Activated CD4-positive, alpha-beta memory T cell treated with anti-CD3 and anti-CD28 coated beads for 36 hours (primary cell): ENCODE data around the gene CSNK2A2. TPM values are rescaled to one million over a fixed set of nuclear protein-coding genes. Genes with fewer than 3 reads are reported as not detected.

Source experiments
- CTCF ChIA-PET: fragments of 350-600 bp; sonication (Branson Sonifier 250); formaldehyde crosslinking; loops from one replicate; lab custom pipeline; 2021; ENCODE audit warnings: antibody characterized with exemption, inconsistent platforms; lab: Charles Lee
- POLR2A ChIA-PET: fragments of 350-600 bp; sonication (Branson Sonifier 250); formaldehyde crosslinking; loops from one replicate; lab custom pipeline; 2021; ENCODE audit warnings: antibody characterized with exemption; lab: Charles Lee
- DNase-seq: peaks from one replicate; pipeline ENCODE4 v3.0.0-alpha.2; 2020
- H3K27ac Mint-ChIP-seq: one replicate; pipeline ENCODE4 v1.8.0; 2021; ENCODE audit warnings: mixed read lengths
- H3K27me3 Mint-ChIP-seq: one replicate; pipeline ENCODE4 v1.8.0; 2021; ENCODE audit warnings: mixed read lengths
- H3K36me3 Mint-ChIP-seq: one replicate; pipeline ENCODE4 v1.8.0; 2021; ENCODE audit warnings: mixed read lengths
- H3K4me1 Mint-ChIP-seq: one replicate; pipeline ENCODE4 v1.8.0; 2021; ENCODE audit warnings: low read depth, mixed read lengths
- H3K4me3 Mint-ChIP-seq: one replicate; pipeline ENCODE4 v1.8.0; 2021; ENCODE audit warnings: mild to moderate bottlenecking, mixed read lengths
- H3K9me3 Mint-ChIP-seq: one replicate; pipeline ENCODE4 v1.8.0; 2021; ENCODE audit warnings: mixed read lengths
- intact Hi-C: fragments of 100-400 bp; cut with micrococcal nuclease; formaldehyde crosslinking; loops from one replicate; pipeline ENCODE4 v1.15.1; 2023
- total RNA-seq, 2 experiments: library from RNA; stranded (reverse); gene quantifications; one replicate each; pipeline ENCODE4 v1.2.3, GENCODE V29; 2021

The CSNK2A2 gene
- total RNA-seq, 2 experiments from 2014 or later: 76.9 to 82.0 TPM

DNA sequence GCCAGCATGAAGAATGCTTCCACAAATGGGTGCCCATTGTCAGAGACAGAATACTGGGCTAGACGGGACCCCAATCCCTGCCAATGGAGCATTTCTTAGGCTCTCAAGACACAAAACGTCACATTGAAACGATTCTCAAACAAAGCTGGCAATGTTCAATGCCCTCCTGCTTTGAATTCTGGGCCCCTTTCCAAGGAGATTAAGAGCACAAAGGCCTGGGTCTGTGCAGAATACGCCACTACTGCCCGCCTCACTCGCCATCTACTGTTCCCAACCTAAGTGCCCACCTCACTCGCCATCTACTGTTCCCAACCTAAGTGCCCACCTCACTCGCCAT lies 78.4 kb downstream of the CSNK2A2 start:
- ChIA-PET CTCF (interaction anchor here (1.1 kb wide), 1 partner anchor 9 kb away, joined by 6 read pairs; no protein-coding TSS in a partner anchor), POLR2A (no interaction called here)
- H3K9me3 Mint-ChIP-seq: no peaks in the 10 kb centered on the region
- no peak for DNase-seq
- no peak overlapping the region for H3K4me3 Mint-ChIP-seq
- intact Hi-C loops: no loop called here
- no peak overlapping the region for H3K27ac Mint-ChIP-seq
- no peaks in the 10 kb centered on the region for H3K27me3 Mint-ChIP-seq
- H3K36me3 Mint-ChIP-seq: peaks cover 16% of the 10 kb centered on the region
- H3K4me1 Mint-ChIP-seq: peaks cover 39% of the 10 kb centered on the region

DNA sequence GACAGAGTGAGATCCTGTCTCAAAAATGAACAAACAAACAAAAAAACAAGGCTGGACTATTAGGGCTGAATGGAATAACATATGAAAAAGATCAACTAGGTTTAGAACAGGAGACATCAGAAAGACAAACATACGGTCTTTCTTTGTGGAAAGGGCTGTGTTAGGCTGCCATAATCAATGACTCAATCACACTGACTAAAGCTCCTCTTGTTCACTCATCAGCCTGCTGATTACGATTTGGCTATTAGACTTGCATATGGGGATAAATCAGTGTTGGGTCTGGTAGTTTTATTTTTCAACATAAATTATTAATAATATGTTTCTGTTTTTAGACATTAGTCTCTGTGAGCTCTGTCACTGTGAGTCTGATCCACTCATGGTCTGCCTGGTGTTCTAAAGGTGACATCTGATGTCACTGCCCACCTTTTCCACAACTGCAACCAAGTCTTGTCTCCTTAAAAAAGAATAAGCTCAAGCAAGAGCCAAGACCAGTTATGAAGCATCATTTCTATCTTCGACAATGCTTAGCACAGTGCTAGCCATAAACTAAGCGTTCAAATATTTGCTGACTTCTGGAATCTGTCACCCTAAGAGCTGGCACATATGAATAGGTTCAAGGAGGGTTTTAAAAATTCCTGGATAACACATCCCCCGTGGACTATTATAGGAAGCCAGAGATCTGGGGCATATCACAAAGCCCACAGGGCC lies 79.0 kb downstream of the CSNK2A2 start:
- intact Hi-C loops: no loop called here
- peaks cover 17% of the 10 kb centered on the region for H3K36me3 Mint-ChIP-seq
- ChIA-PET CTCF (interaction anchor here (1.1 kb wide), 1 partner anchor 9 kb away, joined by 6 read pairs; no protein-coding TSS in a partner anchor), POLR2A (no interaction called here)
- H3K27ac Mint-ChIP-seq: no peak overlapping the region
- DNase-seq: no peak
- H3K9me3 Mint-ChIP-seq: no peaks in the 10 kb centered on the region
- no peaks in the 10 kb centered on the region for H3K27me3 Mint-ChIP-seq
- H3K4me3 Mint-ChIP-seq: no peak overlapping the region
- peaks cover 33% of the 10 kb centered on the region for H3K4me1 Mint-ChIP-seq

DNA sequence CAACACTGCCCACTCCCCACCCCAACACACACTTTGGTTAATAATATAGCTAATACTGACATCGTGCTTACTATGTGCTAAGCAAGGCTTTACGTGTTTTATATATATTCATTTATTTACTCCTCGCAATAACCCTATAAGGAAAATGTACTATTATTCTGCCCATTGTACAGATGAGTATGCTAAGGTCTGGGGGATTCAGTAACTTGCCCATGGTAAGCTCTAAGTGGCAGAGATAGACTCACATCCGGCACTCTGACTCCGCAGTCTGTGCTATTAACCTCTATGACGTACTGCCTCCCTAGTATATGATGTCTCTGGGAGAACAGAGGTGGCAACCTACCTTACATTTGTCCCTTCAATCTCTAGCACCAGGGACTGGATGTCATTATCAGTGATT lies 81.4 kb downstream of the CSNK2A2 start:
- POLR2A ChIA-PET: no interaction called here
- Mint-ChIP-seq H3K27ac (no peak overlapping the region), H3K36me3 (peaks cover 23% of the 10 kb centered on the region)

DNA sequence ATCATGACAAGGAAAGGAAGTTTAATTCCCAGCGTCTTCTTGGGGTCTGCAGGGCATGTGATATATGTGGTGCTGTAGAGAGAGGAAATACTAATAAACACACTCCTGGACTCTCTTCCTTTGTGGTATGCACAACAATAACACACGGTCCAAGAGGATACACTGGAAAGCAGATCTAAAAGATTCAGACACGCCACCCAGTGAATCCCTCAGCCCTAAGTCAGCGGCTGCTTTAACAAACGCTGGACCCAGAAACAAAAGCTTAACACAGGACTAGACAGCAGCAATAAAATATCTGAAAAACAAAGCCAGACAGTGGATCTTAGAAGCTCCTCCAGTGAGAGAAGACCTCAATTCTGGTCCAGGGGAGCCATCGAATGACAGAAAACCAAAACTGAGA lies 81.8 kb downstream of the CSNK2A2 start:
- Mint-ChIP-seq H3K27ac (no peak overlapping the region), H3K4me3 (no peak overlapping the region), H3K36me3 (peaks cover 23% of the 10 kb centered on the region), H3K9me3 (no peaks in the 10 kb centered on the region), H3K4me1 (peaks cover 15% of the 10 kb centered on the region), H3K27me3 (no peaks in the 10 kb centered on the region)
- no peak for DNase-seq
- intact Hi-C loops: no loop called here
- ChIA-PET CTCF (interaction anchor here (0.8 to 1.2 kb wide), 2 partner anchors 10 to 19 kb away, joined by 4 to 6 read pairs; no protein-coding TSS in a partner anchor), POLR2A (no interaction called here)

More for the DNA sequence above, 81.4 kb downstream of the CSNK2A2 start:
- intact Hi-C loops: no loop called here
- no peak overlapping the region for H3K4me3 Mint-ChIP-seq
- peaks cover 17% of the 10 kb centered on the region for H3K4me1 Mint-ChIP-seq
- H3K9me3 Mint-ChIP-seq: no peaks in the 10 kb centered on the region
- DNase-seq: no peak
- no peaks in the 10 kb centered on the region for H3K27me3 Mint-ChIP-seq
- CTCF ChIA-PET: interaction anchor here (0.8 to 1.2 kb wide), 2 partner anchors 10 to 19 kb away, joined by 4 to 6 read pairs; no protein-coding TSS in a partner anchor

DNA sequence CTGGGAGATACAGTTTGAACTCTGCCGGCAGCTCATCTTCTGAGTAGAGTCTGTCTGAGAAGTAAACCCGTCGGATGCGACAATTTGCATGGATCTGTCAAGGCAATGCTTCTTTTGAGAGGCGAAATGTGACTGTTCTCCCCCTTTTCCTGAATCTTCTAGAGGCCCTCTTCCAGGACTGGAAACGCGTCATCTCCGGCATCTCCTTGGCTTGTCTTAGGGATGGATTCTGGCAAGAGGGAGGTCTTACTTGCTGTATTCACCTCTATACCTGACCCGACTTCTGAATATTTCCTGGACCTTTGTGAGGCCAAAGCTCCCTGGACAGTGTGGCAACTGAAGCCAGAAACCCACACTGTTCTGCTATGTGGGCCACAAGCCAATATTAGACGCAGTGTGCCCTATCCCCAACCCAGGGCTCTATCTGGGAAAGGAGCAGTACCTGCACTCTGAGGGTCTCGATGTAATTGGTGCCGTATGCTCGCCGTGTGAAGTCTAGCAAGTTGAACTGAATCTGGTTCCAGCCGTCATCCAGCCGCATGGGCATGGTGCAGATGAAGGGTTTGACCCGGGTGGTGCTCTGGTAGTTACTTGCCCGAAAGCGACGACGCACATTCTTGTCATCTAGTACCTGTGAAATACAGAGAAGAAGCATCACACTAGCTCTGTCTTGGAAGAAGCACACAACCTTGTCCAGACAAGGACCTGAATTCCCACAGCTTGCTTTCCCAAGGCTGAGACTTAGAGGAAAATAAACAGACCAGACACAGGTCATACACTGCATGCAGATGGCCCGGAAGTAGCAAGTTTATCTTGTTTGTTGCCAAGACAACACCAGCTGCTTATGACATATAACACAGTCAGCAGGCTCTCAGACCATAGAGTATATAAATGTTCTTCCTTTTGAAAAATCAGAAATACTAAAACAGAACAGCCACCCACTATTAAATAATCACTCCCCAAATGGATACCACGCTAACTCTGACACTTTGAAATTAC lies 82.8 kb downstream of the CSNK2A2 start:
- H3K27ac Mint-ChIP-seq: no peak overlapping the region
- no peak for DNase-seq
- peaks cover 6% of the 10 kb centered on the region for H3K4me1 Mint-ChIP-seq
- intact Hi-C loops: no loop called here
- peaks cover 23% of the 10 kb centered on the region for H3K36me3 Mint-ChIP-seq
- ChIA-PET POLR2A (no interaction called here), CTCF (interaction anchor here (1.2 kb wide), 1 partner anchor 18 kb away, joined by 6 read pairs; no protein-coding TSS in a partner anchor)
- H3K4me3 Mint-ChIP-seq: no peak overlapping the region
- no peaks in the 10 kb centered on the region for H3K9me3 Mint-ChIP-seq
- no peaks in the 10 kb centered on the region for H3K27me3 Mint-ChIP-seq

DNA sequence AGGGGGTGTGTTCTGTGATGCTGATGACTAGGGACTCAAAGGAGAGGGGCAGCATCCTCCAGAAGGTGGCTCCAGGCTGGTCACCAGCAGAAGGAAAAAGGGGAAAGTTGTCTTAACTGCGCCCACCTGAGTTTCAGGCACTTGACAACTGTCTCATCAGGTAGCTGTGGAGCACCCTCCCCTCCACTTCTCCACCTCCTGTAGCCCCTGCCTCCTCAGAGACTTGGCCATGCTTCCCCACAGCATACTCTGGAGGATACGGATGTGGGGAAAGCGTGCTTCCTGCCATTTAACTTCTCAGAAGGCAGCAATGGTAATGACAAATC lies 86.6 kb downstream of the CSNK2A2 start:
- Mint-ChIP-seq H3K27ac (no peak overlapping the region), H3K36me3 (peaks cover 19% of the 10 kb centered on the region), H3K4me3 (no peak overlapping the region), H3K4me1 (no peaks in the 10 kb centered on the region), H3K27me3 (no peaks in the 10 kb centered on the region), H3K9me3 (no peaks in the 10 kb centered on the region)
- ChIA-PET CTCF (no interaction called here), POLR2A (no interaction called here)
- DNase-seq: no peak
- intact Hi-C loops: no loop called here

DNA sequence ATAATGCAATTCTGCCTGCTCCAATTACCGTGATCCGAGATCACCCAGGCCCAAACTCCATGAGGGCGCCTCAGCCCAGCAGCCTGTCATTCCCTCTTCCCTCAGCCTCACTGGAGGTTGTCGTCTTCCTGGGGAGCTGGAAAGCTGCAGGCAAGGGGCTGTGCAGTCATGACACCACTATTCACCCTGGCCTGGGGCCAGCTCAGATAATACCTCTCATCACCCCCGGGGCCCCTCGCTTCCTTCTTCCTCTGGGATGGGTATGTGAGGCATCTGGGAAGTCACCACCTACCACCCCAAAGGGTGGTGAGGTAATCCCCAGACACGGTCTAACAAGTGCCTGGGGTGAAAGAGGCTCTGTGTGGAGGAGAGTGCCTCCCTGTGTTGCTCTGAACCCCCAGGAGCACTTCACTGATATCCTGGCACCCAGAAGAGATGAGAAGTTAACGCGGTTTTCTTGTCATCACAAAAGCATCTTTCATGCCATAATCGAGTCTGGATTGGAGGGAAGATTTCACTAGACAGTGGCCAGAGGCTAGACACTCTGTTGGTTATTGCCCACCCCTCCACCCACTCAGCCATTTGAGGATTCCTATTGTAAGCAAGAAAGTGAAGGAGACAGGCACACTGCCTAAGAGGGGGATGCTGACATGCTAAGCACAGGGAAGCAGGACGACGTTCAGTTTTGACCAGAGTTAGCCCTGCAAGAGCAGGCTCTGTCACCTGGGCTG lies 87.2 kb downstream of the CSNK2A2 start:
- Mint-ChIP-seq H3K9me3 (no peaks in the 10 kb centered on the region), H3K4me3 (no peak overlapping the region), H3K27ac (no peak overlapping the region)

DNA sequence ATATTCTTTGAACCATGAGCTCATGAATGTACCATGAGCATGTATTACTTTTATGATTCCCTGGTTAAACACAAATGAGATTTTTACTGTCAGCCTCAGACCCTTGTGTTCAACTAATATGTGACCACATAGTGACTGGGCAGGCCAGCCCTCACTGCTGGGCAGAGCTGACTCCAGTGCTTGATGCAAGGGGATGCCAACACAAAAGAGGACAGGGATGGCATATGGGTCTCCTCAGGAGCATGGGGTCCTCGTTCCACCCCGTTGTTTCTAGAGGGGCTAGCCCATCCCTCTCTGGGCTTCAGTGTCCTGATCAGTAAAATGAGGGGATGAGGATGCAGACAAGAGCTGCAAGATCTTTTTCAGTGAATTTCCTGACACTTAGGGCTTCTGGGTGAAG lies 88.0 kb downstream of the CSNK2A2 start:
- DNase-seq: no peak
- POLR2A ChIA-PET: no interaction called here
- Mint-ChIP-seq H3K27ac (no peak overlapping the region), H3K27me3 (no peaks in the 10 kb centered on the region), H3K36me3 (peaks cover 10% of the 10 kb centered on the region), H3K9me3 (no peaks in the 10 kb centered on the region), H3K4me3 (no peak overlapping the region), H3K4me1 (no peaks in the 10 kb centered on the region)
- intact Hi-C loops: no loop called here
- CTCF ChIA-PET: interaction anchor here (1.1 to 3.6 kb wide), 2 partner anchors 12 to 18 kb away, joined by 4 to 12 read pairs; no protein-coding TSS in a partner anchor

More for the DNA sequence above, 87.2 kb downstream of the CSNK2A2 start:
- intact Hi-C loops: no loop called here
- ChIA-PET CTCF (interaction anchor here (1.1 to 3.6 kb wide), 2 partner anchors 13 to 17 kb away, joined by 4 to 12 read pairs; no protein-coding TSS in a partner anchor), POLR2A (no interaction called here)
- Mint-ChIP-seq H3K36me3 (peaks cover 17% of the 10 kb centered on the region), H3K27me3 (no peaks in the 10 kb centered on the region), H3K4me1 (no peaks in the 10 kb centered on the region)
- DNase-seq: no peak

DNA sequence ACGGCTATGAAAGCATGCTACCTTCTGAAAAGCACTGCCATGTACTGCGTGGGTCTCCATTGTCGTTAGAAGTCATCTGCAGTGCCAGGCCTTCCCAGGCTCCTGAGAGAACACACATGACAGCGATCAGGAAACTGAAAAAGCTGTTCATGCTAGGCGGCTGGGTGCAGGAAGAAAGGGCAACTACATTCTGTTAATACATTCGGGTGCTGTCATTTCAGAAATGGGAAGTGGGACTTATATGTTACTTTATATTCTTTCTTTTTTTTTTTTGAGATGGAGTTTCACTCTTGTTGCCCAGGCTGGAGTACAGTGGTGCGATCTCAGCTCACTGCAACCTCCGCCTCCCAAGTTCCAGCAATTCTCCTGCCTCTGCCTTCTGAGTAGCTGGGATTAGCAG lies 88.6 kb downstream of the CSNK2A2 start:
- no peaks in the 10 kb centered on the region for H3K27me3 Mint-ChIP-seq
- H3K9me3 Mint-ChIP-seq: no peaks in the 10 kb centered on the region
- intact Hi-C loops: no loop called here
- peaks cover 7% of the 10 kb centered on the region for H3K36me3 Mint-ChIP-seq
- ChIA-PET CTCF (interaction anchor here (3.6 kb wide), 1 partner anchor 12 kb away, joined by 12 read pairs; no protein-coding TSS in a partner anchor), POLR2A (no interaction called here)
- no peak overlapping the region for H3K27ac Mint-ChIP-seq
- H3K4me3 Mint-ChIP-seq: no peak overlapping the region
- no peak for DNase-seq
- H3K4me1 Mint-ChIP-seq: no peaks in the 10 kb centered on the region
